Esophagus squamous epithelium (tissue), 5 donors: Measurements from ENCODE around the gene MS4A6A. TPM values are rescaled to one million over a fixed set of nuclear protein-coding genes. Genes with fewer than 3 reads are reported as not detected.

Experiments used
- DNase-seq: peaks from one replicate; lab custom pipeline; 2025; lab: John Stamatoyannopoulos, UW
- H3K27ac ChIP-seq, 4 donors: fragments of 200-600 bp; sonication (generic); one replicate each; pipeline ENCODE4 v1.5.1; 2016 to 2019; ENCODE audit warnings: mild to moderate bottlenecking in 1 of 4
- H3K27me3 ChIP-seq, 4 donors: fragments of 200-600 bp; sonication (generic); 1 replicate in 3 of 4; 2 replicates in 1 of 4; pipeline versions ENCODE4 v1.5.1 to v1.6.0; 2017 to 2021; ENCODE audit warnings: antibody characterized with exemption in 1 of 4
- H3K36me3 ChIP-seq, 3 donors: fragments of 200-600 bp; sonication (generic); one replicate each; pipeline ENCODE4 v1.5.1; 2016 to 2019
- H3K4me1 ChIP-seq, 3 donors: fragments of 200-600 bp; sonication (generic); one replicate each; pipeline ENCODE4 v1.5.1; 2017 to 2019
- H3K4me3 ChIP-seq, 4 donors: fragments of 200-600 bp; sonication (generic); 1 replicate in 3 of 4; 2 replicates in 1 of 4; pipeline ENCODE4 v1.5.1; 2016 to 2019; ENCODE audit warnings: mild to moderate bottlenecking in 2 of 4, moderate library complexity in 1 of 4
- H3K9me3 ChIP-seq, 3 donors: fragments of 200-600 bp; sonication (generic); one replicate each; pipeline ENCODE4 v1.5.1; 2016 to 2019
- CTCF ChIP-seq, 6 experiments: fragments of 450-650 bp in 4 of 6; fragments of 200-600 bp in 2 of 6; sonication (generic) in 2 of 6; IDR thresholded peaks; one replicate each; pipeline ENCODE4 v1.5.1; 2016 to 2019; ENCODE audit warnings: antibody characterized with exemption in 6 of 6, mild to moderate bottlenecking in 4 of 6, moderate library complexity in 4 of 6
- POLR2A ChIP-seq, 4 donors: fragments of 450-650 bp; IDR thresholded peaks; one replicate each; pipeline ENCODE4 v1.6.1; 2017; ENCODE audit warnings: antibody characterized with exemption in 4 of 4, mild to moderate bottlenecking in 4 of 4, moderate library complexity in 3 of 4
- WGBS, 2 donors: methylation state at CpG; one replicate each; pipeline ENCODE4 v1.1.5; 2018; 5-methylcytosine and 5-hydroxymethylcytosine counted together
- intact Hi-C: fragments of 100-400 bp; cut with DNase I; formaldehyde crosslinking; loops from one replicate; pipeline ENCODE4 v1.15.0; 2022
- total RNA-seq, 4 donors: library from RNA; depleted of rRNA; stranded (reverse); fragments of >200 nt; gene quantifications; one replicate each; pipeline ENCODE4 v1.1.0, GENCODE V29; 2016
- donor health status: DM: yes; HTN: yes; CAD: no.

Gene MS4A6A
- total RNA-seq, 4 donors from 2014 or later: 2.7 to 87.7 (median 23.7) TPM

- H3K36me3 ChIP-seq: no peaks in the 10 kb centered on the region
- no peaks in the 10 kb centered on the region for H3K27me3 ChIP-seq
- no peak for DNase-seq
- no peaks in the 10 kb centered on the region for H3K9me3 ChIP-seq
- WGBS, 2 donors: 64 to 65% methylated on average over 3 of the region's 3 CpGs
- no peak overlapping the region for H3K4me3 ChIP-seq
- TF ChIP-seq CTCF (IDR thresholded peaks at IDR 0.05) (no peak), POLR2A (IDR thresholded peaks at IDR 0.05) (no peak)
- no peaks in the 10 kb centered on the region for H3K4me1 ChIP-seq
- no peak overlapping the region for H3K27ac ChIP-seq
- intact Hi-C loops: no loop called here
These were observed 38.3 kb upstream of the MS4A6A start for GRCh38 chr11:60221181-60221580.

GRCh38 chr11:60214386-60214785 is 31.5 kb upstream of the MS4A6A start:
- WGBS, 2 donors: 61 to 88% methylated on average over 1 of the region's 1 CpG
- no peak for DNase-seq
- intact Hi-C loops: no loop called here
- no peak overlapping the region for H3K27ac ChIP-seq
- H3K4me1 ChIP-seq: no peaks in the 10 kb centered on the region
- H3K9me3 ChIP-seq: no peaks in the 10 kb centered on the region
- no peaks in the 10 kb centered on the region for H3K36me3 ChIP-seq
- no peak overlapping the region for H3K4me3 ChIP-seq
- TF ChIP-seq POLR2A (IDR thresholded peaks at IDR 0.05) (no peak), CTCF (IDR thresholded peaks at IDR 0.05) (no peak)
- no peaks in the 10 kb centered on the region for H3K27me3 ChIP-seq

GRCh38 chr11:60211206-60211605 is 28.3 kb upstream of the MS4A6A start:
- no peak for TF ChIP-seq CTCF (IDR thresholded peaks at IDR 0.05)
- TF ChIP-seq POLR2A (IDR thresholded peaks at IDR 0.05): no peak
- DNase-seq: no peak
- 78 to 89% methylated on average over 4 of the region's 4 CpGs for WGBS, 2 donors
- no peaks in the 10 kb centered on the region for H3K36me3 ChIP-seq
- H3K27me3 ChIP-seq: no peaks in the 10 kb centered on the region
- no peaks in the 10 kb centered on the region for H3K4me1 ChIP-seq
- intact Hi-C loops: no loop called here
- no peaks in the 10 kb centered on the region for H3K9me3 ChIP-seq
- no peak overlapping the region for H3K27ac ChIP-seq
- no peak overlapping the region for H3K4me3 ChIP-seq

GRCh38 chr11:60209977-60210376 is 27.1 kb upstream of the MS4A6A start:
- intact Hi-C loops: no loop called here
- no peak for DNase-seq
- WGBS, 2 donors: 74 to 83% methylated on average over 3 of the region's 3 CpGs
- H3K36me3 ChIP-seq: no peaks in the 10 kb centered on the region
- TF ChIP-seq CTCF (IDR thresholded peaks at IDR 0.05): no peak
- TF ChIP-seq POLR2A (IDR thresholded peaks at IDR 0.05): no peak
- no peaks in the 10 kb centered on the region for H3K4me1 ChIP-seq
- H3K4me3 ChIP-seq: no peak overlapping the region
- no peaks in the 10 kb centered on the region for H3K27me3 ChIP-seq
- no peaks in the 10 kb centered on the region for H3K9me3 ChIP-seq
- H3K27ac ChIP-seq: no peak overlapping the region

- intact Hi-C loops: no loop called here
- H3K4me1 ChIP-seq: no peaks in the 10 kb centered on the region
- H3K36me3 ChIP-seq: no peaks in the 10 kb centered on the region
- no peak overlapping the region for H3K4me3 ChIP-seq
- WGBS, 2 donors: 24 to 40% methylated on average over 1 of the region's 1 CpG
- DNase-seq: no peak
- H3K27ac ChIP-seq: no peak overlapping the region
- no peaks in the 10 kb centered on the region for H3K9me3 ChIP-seq
- H3K27me3 ChIP-seq: no peaks in the 10 kb centered on the region
- TF ChIP-seq CTCF (IDR thresholded peaks at IDR 0.05) (no peak), POLR2A (IDR thresholded peaks at IDR 0.05) (no peak)
These were observed 26.1 kb upstream of the MS4A6A start for GRCh38 chr11:60208951-60209350.
